ENCODE measurements around the gene RARRES2.
"Not testable (repeated sequence)": the region's sequence is repeated elsewhere in the genome, so short reads cannot be mapped to it uniquely, and the experiment has no call there.

Gene RARRES2

DNA sequence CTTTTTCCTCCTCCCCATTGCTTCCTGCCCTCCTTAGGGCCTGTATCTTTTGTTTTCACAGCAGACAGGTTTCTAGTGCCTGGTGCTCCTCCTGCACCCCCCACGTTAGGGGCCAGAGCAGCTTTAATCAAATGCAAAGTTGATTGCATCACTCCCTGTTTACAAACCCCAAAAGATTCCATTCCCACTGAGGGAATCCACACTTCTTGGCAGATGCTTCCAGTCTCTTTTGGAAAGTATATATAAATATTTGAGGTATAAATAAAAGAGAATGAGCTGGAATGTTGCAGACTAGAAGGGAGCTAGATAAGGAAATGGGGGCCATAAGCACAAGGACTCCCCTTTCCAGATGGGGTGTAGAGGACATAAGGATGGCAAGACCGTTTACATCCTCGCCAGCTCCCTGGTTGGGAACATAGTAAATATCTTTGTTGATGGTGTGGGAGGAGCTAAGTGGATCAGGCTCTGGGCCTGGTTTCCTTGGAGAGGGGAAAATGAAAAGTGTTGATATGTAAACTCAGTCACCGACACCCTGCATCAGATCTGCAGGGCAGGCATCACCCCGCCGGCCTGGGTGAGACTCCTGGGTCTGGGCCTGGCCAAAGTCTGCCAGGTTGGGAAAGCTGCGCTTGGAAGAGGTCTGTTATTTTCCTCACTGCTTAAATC, 6.2 kb downstream of the RARRES2 start:
- no peak for DNase-seq

- DNase-seq: no peak
Observed at GRCh38 chr7:150334108-150334507, 7.3 kb downstream of the RARRES2 start.

- no peak for DNase-seq
Observed at GRCh38 chr7:150333659-150334058, 7.8 kb downstream of the RARRES2 start.

DNA sequence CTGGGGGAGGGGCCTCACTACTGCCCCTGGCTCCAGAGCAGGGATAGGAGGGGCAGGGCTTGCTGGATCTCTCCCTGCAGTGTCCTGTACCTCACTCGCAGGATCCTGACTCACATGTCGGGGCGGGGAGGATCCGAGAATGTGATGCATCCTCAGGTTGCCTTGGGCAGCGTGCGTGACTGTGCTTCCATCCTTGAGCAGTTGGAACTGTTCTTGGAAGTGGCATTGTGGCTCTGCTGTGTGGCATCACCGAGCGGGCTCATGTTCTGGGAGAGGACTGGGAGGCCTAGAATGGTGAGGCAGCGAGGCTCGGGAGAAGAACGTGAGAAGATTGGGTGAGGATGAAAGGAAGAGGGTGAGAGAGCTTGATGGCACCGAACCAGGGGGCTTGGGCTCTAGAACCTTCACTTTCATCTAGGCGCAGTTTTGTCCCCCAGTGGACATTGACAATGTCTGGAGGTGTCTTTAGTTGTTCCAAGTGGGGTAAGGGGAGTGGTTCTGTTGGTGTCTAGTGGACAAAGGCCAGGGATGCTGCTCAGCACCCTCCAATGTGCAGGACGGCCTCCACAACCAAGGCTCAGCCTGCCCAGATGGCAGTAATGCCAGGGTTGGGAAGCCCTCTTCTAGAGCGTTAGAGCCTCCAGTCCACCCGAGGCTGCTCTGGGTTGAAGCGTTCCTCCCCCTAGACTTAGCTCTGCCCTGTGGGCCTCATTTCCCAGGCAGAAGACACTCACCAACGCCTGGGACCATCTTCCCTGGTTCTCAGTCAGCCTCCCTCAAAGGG, 8.4 kb downstream of the RARRES2 start:
- no peak for DNase-seq

- no peak for DNase-seq
Observed at GRCh38 chr7:150330211-150330885, 11.1 kb downstream of the RARRES2 start.

DNA sequence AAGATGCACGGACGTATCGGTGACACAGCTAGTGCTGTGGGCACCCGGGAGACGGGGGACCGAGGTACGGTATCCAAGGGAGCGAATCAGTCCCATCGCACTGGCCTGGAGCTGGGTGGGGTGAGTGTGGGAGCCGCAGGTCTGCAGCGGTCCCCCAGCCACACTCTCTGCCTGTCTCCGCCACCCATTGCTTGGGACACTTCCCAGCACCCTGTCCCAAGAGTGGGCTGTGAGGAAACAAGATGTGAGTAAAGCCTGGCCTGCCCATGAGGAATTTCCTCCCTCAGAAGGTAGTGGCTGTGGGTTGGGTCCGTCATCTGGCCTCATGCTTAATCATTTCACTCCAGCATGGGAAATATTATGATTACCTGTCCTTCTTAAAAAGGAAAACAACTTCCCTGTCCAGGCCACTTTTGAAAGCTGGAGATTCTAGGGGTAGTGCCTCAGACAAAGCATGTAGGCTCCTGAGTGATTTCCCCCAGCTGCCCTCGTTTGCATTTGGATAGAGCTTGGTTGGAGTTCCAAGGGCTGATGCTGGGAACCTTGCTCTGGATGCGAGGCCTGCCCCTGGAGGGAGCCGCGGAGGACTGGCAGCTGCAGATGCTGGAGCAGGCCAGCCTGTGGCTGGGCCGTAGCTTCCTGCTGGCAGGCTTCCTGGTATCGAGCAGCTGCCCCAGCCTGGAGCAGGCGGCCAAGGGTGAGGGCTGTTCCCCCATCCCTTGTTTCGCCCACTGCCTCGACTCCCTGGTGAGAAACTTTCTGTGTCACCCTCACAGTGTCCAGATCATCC, 11.9 kb downstream of the RARRES2 start:
- no peak for DNase-seq

- no peak for DNase-seq
Observed at GRCh38 chr7:150327308-150327707, 14.1 kb downstream of the RARRES2 start.

- DNase-seq: no peak
Observed at GRCh38 chr7:150326657-150327268, 14.7 kb downstream of the RARRES2 start.

GRCh38 chr7:150325901-150326300, 15.5 kb downstream of the RARRES2 start:
- no peak for DNase-seq

GRCh38 chr7:150325110-150325611, 16.3 kb downstream of the RARRES2 start:
- no peak for DNase-seq

DNA sequence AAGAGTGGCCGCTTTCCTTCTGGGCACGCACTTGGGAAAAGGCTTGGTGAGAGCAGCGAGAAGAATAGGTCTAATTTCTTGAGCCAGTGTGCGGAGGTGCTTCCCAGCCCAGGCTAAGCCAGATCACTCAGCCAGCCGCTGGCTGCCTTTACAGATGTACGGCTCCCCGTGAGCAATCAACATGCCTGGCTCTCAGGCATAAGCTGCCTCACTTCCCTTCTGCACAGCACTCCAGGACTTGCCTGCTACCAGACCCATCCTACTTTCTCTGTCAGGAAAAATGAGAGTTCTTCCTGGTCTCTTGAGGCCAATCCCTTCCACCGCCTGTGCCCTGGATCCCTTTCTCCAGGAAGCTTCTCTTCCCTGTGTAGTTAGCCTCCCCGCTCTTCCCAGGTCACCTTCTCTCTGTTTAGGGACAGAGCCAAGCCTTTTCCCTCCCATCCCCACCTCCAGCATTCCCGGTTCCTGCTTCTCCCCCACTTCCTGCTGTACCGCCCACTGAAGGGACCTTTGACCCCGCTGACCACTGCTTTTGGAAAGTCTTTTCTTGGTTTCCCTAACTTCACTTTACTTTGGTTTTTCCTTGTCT, 17.0 kb downstream of the RARRES2 start:
- no peak for DNase-seq

DNA sequence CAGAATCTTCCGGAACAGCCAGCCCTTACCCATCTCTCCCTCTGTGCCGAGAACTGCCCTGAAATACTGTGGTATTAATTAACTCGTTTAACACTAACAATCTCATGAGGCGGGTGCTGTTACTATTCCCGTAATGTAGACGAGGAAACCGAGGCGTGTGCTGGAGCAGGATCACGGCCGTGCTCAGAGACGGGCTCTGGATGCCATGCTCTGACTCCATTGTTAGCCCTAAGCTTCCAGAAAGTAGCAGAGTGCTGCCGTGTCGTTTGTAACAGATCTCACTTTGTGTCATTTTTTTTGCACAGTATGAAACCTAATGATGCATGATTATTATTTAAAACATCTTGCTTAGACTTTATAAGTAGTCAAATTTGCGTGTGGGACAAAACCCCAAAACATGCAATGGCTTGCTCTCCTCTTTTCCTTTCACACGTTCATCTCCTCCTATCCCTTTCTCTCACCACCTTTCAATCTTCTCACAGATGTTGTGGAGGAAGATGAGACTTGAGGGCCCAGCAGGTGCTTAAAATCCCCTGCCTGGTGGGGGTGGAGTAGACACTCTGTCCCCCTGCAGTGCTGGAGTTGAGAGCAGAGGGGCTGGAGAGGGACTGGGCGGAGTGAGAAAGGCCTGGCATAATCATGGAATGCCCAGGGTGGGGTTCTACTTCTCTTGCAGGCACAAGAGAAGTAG, 17.6 kb downstream of the RARRES2 start:
- DNase-seq: no peak

GRCh38 chr7:150322833-150323681, 18.4 kb downstream of the RARRES2 start, which contains the start of the genes ACTR3C and LRRC61:
TSS of gene ACTR3C (minus strand) at chr7:150323545. CDS start at chr7:150295296, 28,249 bp downstream.
TSS of gene LRRC61 (plus strand) at chr7:150323355. CDS start at chr7:150336862, 13,507 bp downstream.
- DNase-seq: peak; percentile 68

GRCh38 chr7:150322114-150322832, 19.2 kb downstream of the RARRES2 start:
- DNase-seq: peak; percentile 76

GRCh38 chr7:150321788-150322113, 19.7 kb downstream of the RARRES2 start:
- no peak for DNase-seq

GRCh38 chr7:150317748-150318444, 23.5 kb downstream of the RARRES2 start:
- no peak for DNase-seq

GRCh38 chr7:150316987-150317386, 24.4 kb downstream of the RARRES2 start:
- DNase-seq: not testable (repeated sequence)

GRCh38 chr7:150314639-150315239, 26.7 kb downstream of the RARRES2 start:
- no peak for DNase-seq
